Gastroesophageal sphincter (tissue), 3 donors: ENCODE data around the gene ERCC1.

ENCODE experiments used
- POLR2A ChIP-seq, 2 donors: fragments of 450-650 bp; IDR thresholded peaks; one replicate each; pipeline ENCODE4 v1.6.1; 2017; ENCODE audit warnings: antibody characterized with exemption in 2 of 2, mild to moderate bottlenecking in 2 of 2, moderate library complexity in 1 of 2
- POLR2AphosphoS5 ChIP-seq: sonication (generic); formaldehyde crosslinking; IDR thresholded peaks from one replicate; pipeline ENCODE4 v1.6.1; 2017; ENCODE audit warnings: antibody characterized with exemption
- TF ChIP-seq, protein P1 (sequence below), 4 experiments: fragments of 200-600 bp in 2 of 4; fragments of 450-650 bp in 2 of 4; sonication (generic) in 1 of 4; IDR thresholded peaks; one replicate each; pipeline ENCODE4 v1.5.1; 2017 to 2019; ENCODE audit warnings: antibody characterized with exemption in 4 of 4, mild to moderate bottlenecking in 2 of 4, moderate library complexity in 2 of 4

DNA sequence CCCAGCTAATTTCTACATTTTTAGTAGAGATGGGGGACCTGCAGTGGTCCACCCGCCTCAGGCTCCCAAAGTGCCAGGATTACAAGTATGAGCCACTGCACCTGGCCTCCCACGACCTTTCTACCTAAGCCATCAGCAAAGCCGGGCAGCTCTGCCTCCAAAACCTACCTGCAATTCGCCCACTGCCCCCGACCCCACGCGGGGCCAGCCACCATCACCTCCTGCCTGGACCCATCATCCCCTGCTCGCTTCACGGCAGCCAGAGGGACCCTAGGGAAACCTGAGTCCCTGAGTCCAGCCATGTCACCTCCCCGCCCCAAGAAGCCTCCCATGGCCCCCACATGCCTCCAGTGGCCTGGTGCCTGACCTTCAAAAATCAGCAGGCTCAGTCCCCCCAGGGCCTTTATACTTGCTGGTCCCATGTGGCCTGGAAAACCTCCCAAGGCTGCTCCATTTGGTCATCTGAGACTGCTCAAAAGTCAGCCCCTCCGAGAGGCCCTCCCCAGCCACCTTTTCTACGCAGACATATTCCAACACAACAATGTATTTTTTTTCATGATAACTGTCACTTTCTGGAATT lies 65.4 kb downstream of the ERCC1 start:
- TF ChIP-seq POLR2AphosphoS5 (no peak), POLR2A (IDR thresholded peaks at IDR 0.05) (no peak)
- TF ChIP-seq, protein P1, sequence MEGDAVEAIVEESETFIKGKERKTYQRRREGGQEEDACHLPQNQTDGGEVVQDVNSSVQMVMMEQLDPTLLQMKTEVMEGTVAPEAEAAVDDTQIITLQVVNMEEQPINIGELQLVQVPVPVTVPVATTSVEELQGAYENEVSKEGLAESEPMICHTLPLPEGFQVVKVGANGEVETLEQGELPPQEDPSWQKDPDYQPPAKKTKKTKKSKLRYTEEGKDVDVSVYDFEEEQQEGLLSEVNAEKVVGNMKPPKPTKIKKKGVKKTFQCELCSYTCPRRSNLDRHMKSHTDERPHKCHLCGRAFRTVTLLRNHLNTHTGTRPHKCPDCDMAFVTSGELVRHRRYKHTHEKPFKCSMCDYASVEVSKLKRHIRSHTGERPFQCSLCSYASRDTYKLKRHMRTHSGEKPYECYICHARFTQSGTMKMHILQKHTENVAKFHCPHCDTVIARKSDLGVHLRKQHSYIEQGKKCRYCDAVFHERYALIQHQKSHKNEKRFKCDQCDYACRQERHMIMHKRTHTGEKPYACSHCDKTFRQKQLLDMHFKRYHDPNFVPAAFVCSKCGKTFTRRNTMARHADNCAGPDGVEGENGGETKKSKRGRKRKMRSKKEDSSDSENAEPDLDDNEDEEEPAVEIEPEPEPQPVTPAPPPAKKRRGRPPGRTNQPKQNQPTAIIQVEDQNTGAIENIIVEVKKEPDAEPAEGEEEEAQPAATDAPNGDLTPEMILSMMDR (IDR thresholded peaks at IDR 0.05): no peak
